ENCODE data around the gene ASTN2.

Gene ASTN2

DNA sequence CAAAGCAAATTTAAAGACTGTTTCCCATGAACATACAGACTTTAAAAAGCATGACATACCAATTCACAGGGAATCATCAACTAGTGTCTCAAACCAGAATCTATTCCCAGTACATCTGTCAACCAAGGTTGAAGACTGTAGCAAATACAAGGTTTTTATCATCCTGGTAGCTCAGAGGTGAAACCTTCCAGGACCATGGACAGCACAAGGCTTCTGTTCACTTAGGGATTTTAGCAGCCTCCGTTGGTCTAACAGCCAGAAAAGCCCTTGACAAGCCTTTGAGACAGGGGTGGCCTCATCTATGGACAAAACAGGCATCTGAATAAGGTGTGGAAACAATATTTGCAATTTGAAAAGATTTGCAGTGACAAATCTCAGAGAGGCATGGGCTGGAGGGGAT, 608.8 kb downstream of the ASTN2 start:
- no peak for DNase-seq (ENCODE audit: low read depth)

DNA sequence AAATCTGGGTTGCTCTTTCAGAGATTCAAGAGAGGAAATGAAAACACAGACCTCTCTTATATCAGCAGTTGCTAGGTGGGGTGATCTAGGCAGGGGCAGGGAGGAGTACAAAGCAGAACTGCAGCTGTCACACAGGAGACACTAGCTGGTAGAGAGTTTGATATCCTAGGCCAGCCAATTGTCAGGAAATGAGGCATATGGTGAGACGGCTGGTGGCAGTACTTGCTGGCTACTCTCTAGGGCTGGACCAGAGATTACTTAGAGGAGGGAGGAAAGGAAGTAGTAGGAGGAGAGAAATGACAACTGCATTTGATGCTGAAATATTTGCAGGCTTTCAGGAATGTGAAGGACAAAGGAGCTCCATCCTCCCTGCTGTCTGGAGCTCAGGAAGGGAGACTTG, 614.0 kb downstream of the ASTN2 start:
- DNase-seq (ENCODE audit: low read depth): no peak

- DNase-seq (ENCODE audit: low read depth): no peak
Observed at GRCh38 chr9:116800074-116800473, 614.8 kb downstream of the ASTN2 start.

- no peak for DNase-seq (ENCODE audit: low read depth)
Observed at GRCh38 chr9:116798521-116798920, 616.3 kb downstream of the ASTN2 start.

GRCh38 chr9:116797276-116797675, 617.6 kb downstream of the ASTN2 start:
- no peak for DNase-seq (ENCODE audit: low read depth)

DNA sequence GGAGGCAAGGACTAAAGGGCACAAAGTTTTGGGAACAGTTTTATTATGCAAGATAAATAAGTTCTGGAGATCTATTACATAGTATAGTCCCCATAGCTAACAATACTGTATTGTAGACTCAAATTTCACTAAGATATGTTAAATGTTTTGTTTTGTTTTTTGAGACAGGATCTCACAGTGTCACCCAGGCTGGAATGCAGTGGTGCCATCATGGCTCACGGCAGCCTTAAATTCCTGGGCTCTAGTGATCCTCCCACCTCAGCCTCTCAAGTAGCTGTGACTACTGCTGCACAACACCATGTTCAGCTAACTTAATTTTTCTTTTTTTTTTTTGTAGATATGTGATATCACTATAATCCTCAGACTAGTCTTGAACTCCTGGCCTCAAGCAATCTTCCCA, 618.2 kb downstream of the ASTN2 start:
- DNase-seq (ENCODE audit: low read depth): no peak

DNA sequence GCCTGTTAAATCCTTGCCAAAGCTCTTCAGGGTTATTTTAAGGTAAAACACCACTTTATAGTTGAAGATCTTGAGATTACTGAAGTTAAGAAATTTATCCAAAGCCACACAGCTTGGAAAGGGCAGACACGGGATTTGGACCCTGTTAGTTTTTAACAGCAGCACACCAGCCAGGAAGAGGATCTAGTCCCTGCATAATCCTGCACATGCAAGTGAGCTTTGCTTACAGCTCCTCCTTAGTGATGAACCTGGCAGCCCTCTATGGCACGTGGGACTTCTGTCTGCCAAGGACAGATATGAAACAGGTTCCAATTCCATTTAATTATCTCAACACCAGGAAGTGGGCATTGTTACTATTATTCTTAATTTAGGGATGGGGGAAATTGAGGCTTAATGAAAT, 619.0 kb downstream of the ASTN2 start:
- no peak for DNase-seq (ENCODE audit: low read depth)

DNA sequence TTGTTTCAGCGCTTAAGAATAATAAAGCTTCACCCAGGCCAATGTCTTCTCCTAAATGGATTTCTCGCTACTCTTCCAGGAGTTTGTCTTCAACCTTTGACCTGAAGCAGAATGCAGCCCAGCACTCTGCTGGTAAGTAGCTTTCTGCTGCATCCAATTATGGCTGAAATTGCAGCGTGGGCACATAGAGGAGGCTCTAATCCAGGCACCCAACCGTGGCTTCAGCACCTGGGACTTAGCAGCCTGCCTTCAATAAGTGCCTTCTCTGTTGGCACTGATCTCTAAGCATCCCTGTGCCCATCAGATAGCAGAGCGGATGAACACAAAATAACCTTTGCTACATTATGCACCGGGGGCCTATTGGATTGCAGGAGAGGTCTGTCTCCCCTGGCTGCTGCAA, 622.6 kb downstream of the ASTN2 start:
- no peak for DNase-seq (ENCODE audit: low read depth)

DNA sequence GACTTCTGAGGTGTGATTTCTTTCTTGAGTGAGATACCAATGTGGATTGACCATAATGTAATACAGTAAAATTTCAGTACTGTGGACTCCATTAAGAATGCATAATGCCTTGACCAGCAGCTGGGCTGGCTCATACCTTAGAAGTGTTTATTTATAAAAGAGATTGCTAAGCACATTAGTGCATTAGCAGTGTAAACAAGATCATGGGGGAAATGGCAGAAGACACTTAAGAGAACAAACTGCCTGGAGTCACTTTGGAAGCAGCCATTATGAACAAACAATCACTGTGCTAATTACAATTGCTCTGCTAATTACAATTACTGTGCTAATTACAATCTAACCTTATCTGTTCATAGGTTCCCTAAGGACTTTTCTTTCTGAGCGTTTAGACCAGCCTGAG, 623.5 kb downstream of the ASTN2 start:
- DNase-seq (ENCODE audit: low read depth): no peak

DNA sequence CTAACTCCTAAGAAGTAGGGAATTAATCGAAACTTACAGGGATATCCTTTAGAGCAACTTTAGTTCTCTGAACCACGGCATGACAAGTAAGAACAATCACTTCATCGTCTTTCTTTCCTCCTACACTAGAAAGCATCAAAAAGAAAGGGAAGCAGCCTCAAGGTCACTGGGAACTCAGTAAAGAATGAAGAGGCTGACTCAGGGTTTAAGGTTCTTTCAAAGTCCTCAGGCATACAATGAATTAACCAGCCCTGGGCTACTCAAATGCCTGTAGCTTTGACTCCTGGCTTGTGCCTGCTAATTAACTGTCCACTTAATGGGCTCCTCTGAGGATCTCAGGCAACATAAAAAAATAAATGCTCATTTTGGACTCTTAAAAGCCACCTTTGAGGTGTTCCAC, 625.8 kb downstream of the ASTN2 start:
- no peak for DNase-seq (ENCODE audit: low read depth)

GRCh38 chr9:116786737-116787136, 628.1 kb downstream of the ASTN2 start:
- DNase-seq (ENCODE audit: low read depth): no peak

DNA sequence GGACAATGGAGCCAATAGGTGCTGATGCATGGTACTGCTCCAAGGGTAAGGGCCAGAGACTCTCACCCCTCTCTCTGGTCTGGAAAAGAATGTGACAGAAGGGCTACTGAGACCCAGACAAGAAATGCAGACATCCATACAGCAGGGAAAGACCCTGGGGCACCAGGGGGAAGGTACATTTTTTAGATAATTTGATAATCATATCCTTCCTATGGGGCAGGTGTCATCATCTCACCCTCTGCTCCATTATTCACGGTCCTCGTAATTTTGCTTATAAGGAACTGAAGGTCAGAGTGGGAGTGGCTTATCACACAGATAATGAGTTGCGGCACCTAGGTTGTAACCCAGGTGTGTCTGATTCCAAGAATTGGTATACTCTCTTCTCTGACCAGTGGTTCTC, 637.7 kb downstream of the ASTN2 start:
- no peak for DNase-seq (ENCODE audit: low read depth)

- DNase-seq (ENCODE audit: low read depth): no peak
Observed at GRCh38 chr9:116774421-116775180, 640.3 kb downstream of the ASTN2 start.

GRCh38 chr9:116767219-116767618, 647.6 kb downstream of the ASTN2 start:
- no peak for DNase-seq (ENCODE audit: low read depth)

GRCh38 chr9:116765011-116765410, 649.8 kb downstream of the ASTN2 start:
- no peak for DNase-seq (ENCODE audit: low read depth)

GRCh38 chr9:116763770-116764169, 651.1 kb downstream of the ASTN2 start:
- DNase-seq (ENCODE audit: low read depth): no peak

- no peak for DNase-seq (ENCODE audit: low read depth)
Observed at GRCh38 chr9:116760636-116761035, 654.2 kb downstream of the ASTN2 start.

- no peak for DNase-seq (ENCODE audit: low read depth)
Observed at GRCh38 chr9:116757030-116757429, 657.8 kb downstream of the ASTN2 start.

- DNase-seq (ENCODE audit: low read depth): no peak
Observed at GRCh38 chr9:116753389-116753788, 661.5 kb downstream of the ASTN2 start.

GRCh38 chr9:116750510-116750909, 664.3 kb downstream of the ASTN2 start:
- no peak for DNase-seq (ENCODE audit: low read depth)

GRCh38 chr9:116749772-116750171, 665.1 kb downstream of the ASTN2 start:
- DNase-seq (ENCODE audit: low read depth): no peak

DNA sequence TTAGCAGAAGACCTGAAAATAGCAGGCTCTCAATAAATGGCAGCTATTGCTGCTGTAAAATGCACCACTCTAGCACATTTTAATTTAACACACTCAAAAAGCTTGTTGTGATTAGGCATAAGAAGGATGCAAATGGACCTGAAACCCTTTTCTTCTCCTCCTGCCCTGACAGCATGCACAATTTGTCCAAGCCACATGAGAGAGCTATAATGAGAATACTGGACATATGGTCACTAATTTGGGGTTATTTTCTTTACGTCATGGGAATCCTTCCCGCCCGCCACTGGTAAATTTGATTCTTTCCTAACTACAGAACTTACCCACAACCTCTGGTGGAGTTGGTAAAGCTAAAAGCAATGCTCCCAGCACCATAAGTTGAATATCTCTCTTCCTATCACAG, 665.7 kb downstream of the ASTN2 start:
- no peak for DNase-seq (ENCODE audit: low read depth)

- no peak for DNase-seq (ENCODE audit: low read depth)
Observed at GRCh38 chr9:116741742-116742141, 673.1 kb downstream of the ASTN2 start.

- no peak for DNase-seq (ENCODE audit: low read depth)
Observed at GRCh38 chr9:116741086-116741740, 673.6 kb downstream of the ASTN2 start.
